ENCODE data around the gene CASZ1. TPM values are rescaled to one million over a fixed set of nuclear protein-coding genes. Genes with fewer than 3 reads are reported as not detected.

The CASZ1 gene
- total RNA-seq, 2 donors from 2014 or later: 90.9 to 96.9 TPM

GRCh38 chr1:10703702-10704101 is 92.7 kb downstream of the CASZ1 start:
- Histone ChIP-seq H3K9me3 (no peaks in the 10 kb centered on the region), H3K27ac (peak overlapping the region in 1 of 2 donors; percentile 67), H3K36me3 (no peaks in the 10 kb centered on the region), H3K27me3 (replicated peaks; ENCODE audit: insufficient read depth) (no peaks in the 10 kb centered on the region), H3K4me1 (replicated peaks) (peaks cover 8% of the 10 kb centered on the region), H3K4me3 (no peak overlapping the region)
- 95% methylated on average over 8 of the region's 8 CpGs for WGBS
- no peak for TF ChIP-seq CTCF (IDR thresholded peaks at IDR 0.05)
- no peak for TF ChIP-seq POLR2A (IDR thresholded peaks at IDR 0.05)
- no peak for TF ChIP-seq POLR2AphosphoS5 (IDR thresholded peaks at IDR 0.05)
- DNase-seq (ENCODE audit: low spot score): no peak
- intact Hi-C loops (cut with DNase I): no loop called here

GRCh38 chr1:10701145-10701544 is 95.3 kb downstream of the CASZ1 start:
- WGBS: 89% methylated on average over 14 of the region's 14 CpGs
- intact Hi-C loops (cut with DNase I): no loop called here
- H3K27ac ChIP-seq: peak overlapping the region; percentile 91 to 94

GRCh38 chr1:10699470-10699835 is 97.0 kb downstream of the CASZ1 start:
- Histone ChIP-seq H3K27ac (peak overlapping the region; percentile 91 to 94), H3K4me3 (peak overlapping the region; percentile 13 to 30), H3K36me3 (no peaks in the 10 kb centered on the region), H3K4me1 (replicated peaks) (peaks cover 25% of the 10 kb centered on the region), H3K9me3 (no peaks in the 10 kb centered on the region), H3K27me3 (replicated peaks; ENCODE audit: insufficient read depth) (no peaks in the 10 kb centered on the region)
- TF ChIP-seq POLR2A (IDR thresholded peaks at IDR 0.05) (no peak), POLR2AphosphoS5 (IDR thresholded peaks at IDR 0.05) (peak; percentile 58), CTCF (IDR thresholded peaks at IDR 0.05) (peak in 1 of 4 experiments; percentile 25)
- DNase-seq (ENCODE audit: low spot score): peak; percentile 76
- WGBS: 46% methylated on average over 7 of the region's 7 CpGs
- intact Hi-C loops (cut with DNase I): loop anchor here (10.0 kb wide), 1 partner anchor 165 kb away; no protein-coding TSS in a partner anchor

More at GRCh38 chr1:10701145-10701544, 95.3 kb downstream of the CASZ1 start:
- H3K36me3 ChIP-seq: no peaks in the 10 kb centered on the region
- no peaks in the 10 kb centered on the region for H3K27me3 ChIP-seq (replicated peaks; ENCODE audit: insufficient read depth)
- no peak for DNase-seq (ENCODE audit: low spot score)
- no peaks in the 10 kb centered on the region for H3K9me3 ChIP-seq
- no peak overlapping the region for H3K4me3 ChIP-seq
- H3K4me1 ChIP-seq (replicated peaks): peaks cover 25% of the 10 kb centered on the region
- TF ChIP-seq CTCF (IDR thresholded peaks at IDR 0.05) (no peak), POLR2AphosphoS5 (IDR thresholded peaks at IDR 0.05) (no peak), POLR2A (IDR thresholded peaks at IDR 0.05) (no peak)

GRCh38 chr1:10698726-10699469 is 97.5 kb downstream of the CASZ1 start:
- no peaks in the 10 kb centered on the region for H3K9me3 ChIP-seq
- no peaks in the 10 kb centered on the region for H3K27me3 ChIP-seq (replicated peaks; ENCODE audit: insufficient read depth)
- DNase-seq (ENCODE audit: low spot score): no peak
- peak overlapping the region; percentile 13 to 30 for H3K4me3 ChIP-seq
- TF ChIP-seq CTCF (IDR thresholded peaks at IDR 0.05) (no peak), POLR2A (IDR thresholded peaks at IDR 0.05) (no peak), POLR2AphosphoS5 (IDR thresholded peaks at IDR 0.05) (no peak)
- H3K36me3 ChIP-seq: no peaks in the 10 kb centered on the region
- H3K27ac ChIP-seq: peak overlapping the region; percentile 91 to 94
- peaks cover 22% of the 10 kb centered on the region for H3K4me1 ChIP-seq (replicated peaks)
- WGBS: 51% methylated on average over 14 of the region's 14 CpGs
- intact Hi-C loops (cut with DNase I): loop anchor here (10.0 kb wide), 1 partner anchor 166 kb away; no protein-coding TSS in a partner anchor
